ENCODE measurements around the gene DRC1.

GRCh38 chr2:26463244-26464192 lies 61.8 kb downstream of the DRC1 start:
- no peak for TF ChIP-seq CTCF (IDR thresholded peaks at IDR 0.05)
- no peak for TF ChIP-seq POLR2A (IDR thresholded peaks at IDR 0.05)
